ENCODE measurements around the gene TTC27.

The TTC27 gene

GRCh38 chr2:32668254-32668653 is 40.4 kb downstream of the TTC27 start:
- DNase-seq (ENCODE audit: low read depth in 2 of 2) = no peak

GRCh38 chr2:32671885-32672533 is 44.2 kb downstream of the TTC27 start:
- no peak for DNase-seq (ENCODE audit: low read depth in 2 of 2)

GRCh38 chr2:32678825-32679224 is 51.0 kb downstream of the TTC27 start:
- DNase-seq (ENCODE audit: low read depth in 2 of 2) = no peak

- no peak for DNase-seq (ENCODE audit: low read depth in 2 of 2)
These were observed 53.1 kb downstream of the TTC27 start for GRCh38 chr2:32680942-32681341.

- DNase-seq (ENCODE audit: low read depth in 2 of 2) = no peak
These were observed 55.8 kb downstream of the TTC27 start for GRCh38 chr2:32683520-32684086.

DNA sequence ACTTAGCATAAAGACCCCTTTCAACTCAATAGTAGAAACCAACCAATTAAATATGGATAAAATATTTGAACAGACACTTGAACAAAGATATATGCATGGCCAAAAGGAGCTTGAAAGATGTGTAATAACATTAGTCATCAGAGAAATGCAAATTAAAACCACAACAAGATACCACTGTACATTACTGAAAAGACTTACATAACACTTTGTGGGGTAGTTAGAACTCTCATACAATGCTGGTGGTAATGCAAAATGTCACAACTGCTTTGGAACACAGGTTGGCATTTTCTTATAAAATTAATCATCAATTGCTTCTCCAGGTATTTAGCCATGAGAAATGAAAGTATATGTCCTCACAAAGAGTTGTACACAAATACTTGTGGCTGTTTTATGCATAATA is 60.7 kb downstream of the TTC27 start:
- no peak for DNase-seq (ENCODE audit: low read depth in 2 of 2)

DNA sequence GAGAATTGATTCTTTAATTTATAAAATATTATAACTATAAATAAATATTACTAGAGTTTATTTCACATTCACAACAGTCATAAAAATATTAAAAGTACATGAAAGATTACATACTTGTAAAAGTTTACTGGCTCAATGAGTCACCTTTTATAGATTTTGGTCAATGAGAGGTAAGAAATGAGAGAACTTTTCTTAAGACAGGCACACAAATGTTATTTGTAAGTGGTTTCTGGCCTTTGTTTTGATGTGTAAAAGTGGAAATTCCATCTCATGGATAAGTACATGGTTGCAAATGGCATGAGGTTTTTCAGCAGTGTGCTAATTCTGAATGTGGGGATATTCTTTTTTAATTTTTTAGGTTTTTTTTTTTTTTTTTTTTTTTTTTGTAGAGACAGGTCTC is 63.8 kb downstream of the TTC27 start:
- DNase-seq (ENCODE audit: low read depth in 2 of 2) = no peak

GRCh38 chr2:32696439-32696838 is 68.6 kb downstream of the TTC27 start:
- no peak for DNase-seq (ENCODE audit: low read depth in 2 of 2)

- DNase-seq (ENCODE audit: low read depth in 2 of 2) = no peak
These were observed 69.3 kb downstream of the TTC27 start for GRCh38 chr2:32697156-32697555.

DNA sequence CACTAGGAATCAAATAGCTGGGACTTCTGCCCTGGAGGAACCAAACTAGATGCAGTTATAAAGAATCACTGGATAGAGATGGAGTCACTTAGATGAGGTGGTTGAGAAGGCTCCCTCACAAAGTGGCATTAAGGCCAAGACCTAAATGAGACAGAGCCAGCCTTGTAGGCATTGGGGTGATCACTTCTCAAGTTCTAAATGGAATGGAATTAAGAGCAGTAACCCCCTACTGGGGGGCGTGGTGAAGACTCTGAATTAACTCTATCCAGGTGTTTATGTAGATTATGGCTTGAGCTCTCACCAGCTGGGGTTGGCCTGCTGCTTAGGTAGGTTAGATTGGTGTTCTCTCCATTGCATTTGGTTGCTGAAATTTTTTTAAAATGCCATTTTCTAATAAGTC is 71.3 kb downstream of the TTC27 start:
- no peak for DNase-seq (ENCODE audit: low read depth in 2 of 2)

GRCh38 chr2:32701806-32702205 is 74.0 kb downstream of the TTC27 start:
- no peak for DNase-seq (ENCODE audit: low read depth in 2 of 2)

DNA sequence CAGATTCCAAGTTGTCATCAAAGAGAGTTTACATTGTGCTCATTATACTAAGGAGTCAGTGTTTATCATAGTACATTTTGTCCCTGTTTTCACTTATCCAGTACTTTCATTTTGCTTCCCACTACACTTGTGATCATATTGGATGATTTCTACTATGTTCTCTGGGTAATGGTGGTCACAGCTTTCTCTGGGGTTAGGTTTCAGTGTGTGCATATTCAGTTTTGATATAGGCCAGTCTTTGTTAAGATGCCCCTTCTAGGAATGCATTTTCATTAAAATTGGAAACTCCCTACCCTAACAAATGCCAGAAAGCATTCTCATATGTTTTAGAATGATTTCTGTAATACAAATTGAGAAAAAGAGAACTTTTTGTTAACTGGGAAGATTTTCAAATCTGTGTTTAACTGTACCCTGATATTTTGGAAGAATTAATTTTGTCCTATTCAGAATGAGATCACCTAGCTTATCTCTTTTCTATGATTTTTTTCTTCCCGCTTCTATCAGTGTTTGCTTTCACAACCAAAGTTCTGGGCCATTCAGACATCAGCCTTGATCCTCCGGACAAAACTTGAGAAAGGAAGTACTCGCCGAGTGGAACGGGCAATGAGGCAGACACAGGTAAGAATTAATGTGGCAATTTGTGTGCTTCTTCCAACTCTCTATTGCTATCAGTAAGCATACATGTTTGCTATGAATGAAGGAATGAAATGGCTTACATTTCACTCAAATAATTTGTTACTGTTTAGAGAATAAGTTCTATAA is 74.6 kb downstream of the TTC27 start:
- no peak for DNase-seq (ENCODE audit: low read depth in 2 of 2)

DNA sequence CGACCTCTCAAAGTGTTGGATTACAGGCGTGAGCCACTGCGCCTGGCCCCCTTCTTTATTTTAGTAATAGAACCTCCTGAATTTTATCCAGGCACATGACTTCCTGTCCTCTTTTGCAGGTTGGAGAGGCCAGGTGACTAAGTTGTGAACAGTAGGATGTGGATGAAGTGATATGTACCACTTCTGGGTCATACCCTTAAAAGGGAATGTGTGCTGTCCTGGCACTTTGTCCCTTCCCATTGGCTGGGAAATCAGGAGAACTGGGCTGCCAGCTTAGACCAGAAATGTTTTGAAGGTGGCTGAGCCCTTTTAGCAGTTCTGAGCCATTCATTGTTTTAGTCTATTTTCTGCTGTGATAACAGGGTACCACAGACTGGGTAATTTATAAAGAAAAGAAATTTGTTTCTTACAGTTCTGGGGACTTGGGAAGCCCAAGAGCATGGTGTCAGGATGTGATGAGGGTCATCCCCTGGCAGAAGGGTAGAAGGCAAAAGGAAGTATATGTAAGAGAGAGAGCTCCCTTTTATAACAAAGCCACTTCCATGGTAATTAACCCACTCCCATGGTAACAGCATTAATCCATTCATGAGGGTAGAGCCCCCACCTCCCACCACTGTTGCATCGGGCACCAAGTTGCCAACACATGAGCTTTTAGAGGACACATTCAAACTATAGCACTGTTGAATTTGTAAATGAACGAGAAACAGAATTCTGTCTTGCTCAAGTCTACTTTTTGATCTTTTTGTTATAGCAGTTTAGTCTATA is 79.1 kb downstream of the TTC27 start:
- DNase-seq (ENCODE audit: low read depth in 2 of 2) = no peak

DNA sequence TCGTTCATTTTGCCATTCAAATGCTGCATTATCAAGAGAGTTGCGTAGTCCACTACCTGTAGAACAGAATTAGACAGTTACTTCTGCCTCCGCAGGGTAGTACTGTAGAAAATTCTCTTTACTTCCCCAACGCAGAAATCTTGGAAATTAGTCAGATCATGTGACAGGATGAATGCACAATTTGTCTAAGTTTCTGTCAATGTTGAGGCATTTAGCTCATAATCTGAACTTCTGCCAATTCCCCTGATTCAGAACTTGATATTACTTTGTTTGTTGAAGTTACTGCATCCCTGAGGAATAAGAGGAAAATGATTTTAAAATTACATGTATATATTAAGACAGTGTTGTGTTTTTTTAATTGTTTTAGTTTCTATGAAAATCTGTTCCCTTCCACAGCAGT is 83.4 kb downstream of the TTC27 start:
- DNase-seq (ENCODE audit: low read depth in 2 of 2) = no peak

GRCh38 chr2:32711908-32712501 is 84.2 kb downstream of the TTC27 start:
- no peak for DNase-seq (ENCODE audit: low read depth in 2 of 2)

GRCh38 chr2:32712870-32713269 is 85.0 kb downstream of the TTC27 start:
- DNase-seq (ENCODE audit: low read depth in 2 of 2) = no peak

- DNase-seq (ENCODE audit: low read depth in 2 of 2) = no peak
These were observed 86.7 kb downstream of the TTC27 start for GRCh38 chr2:32714521-32714920.

GRCh38 chr2:32715391-32715841 is 87.6 kb downstream of the TTC27 start:
- no peak for DNase-seq (ENCODE audit: low read depth in 2 of 2)

DNA sequence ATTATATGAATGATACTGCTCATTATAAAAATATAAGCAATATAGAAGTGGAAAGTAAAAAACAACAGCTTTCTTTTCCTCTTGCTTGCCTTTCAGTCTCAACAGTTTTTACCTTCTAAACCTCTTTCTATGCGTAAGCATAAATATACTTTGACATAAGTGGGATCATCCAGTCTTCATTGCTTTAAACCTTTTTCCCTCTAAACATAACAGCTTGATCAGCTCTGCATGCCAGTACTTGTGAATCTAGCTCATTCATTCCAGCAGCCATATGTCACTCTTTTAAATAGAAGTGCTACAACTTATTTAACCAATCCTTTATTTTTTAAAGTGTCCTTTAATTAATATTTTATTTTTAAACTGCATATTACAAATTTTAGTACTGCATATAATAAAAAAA is 88.1 kb downstream of the TTC27 start:
- no peak for DNase-seq (ENCODE audit: low read depth in 2 of 2)

DNA sequence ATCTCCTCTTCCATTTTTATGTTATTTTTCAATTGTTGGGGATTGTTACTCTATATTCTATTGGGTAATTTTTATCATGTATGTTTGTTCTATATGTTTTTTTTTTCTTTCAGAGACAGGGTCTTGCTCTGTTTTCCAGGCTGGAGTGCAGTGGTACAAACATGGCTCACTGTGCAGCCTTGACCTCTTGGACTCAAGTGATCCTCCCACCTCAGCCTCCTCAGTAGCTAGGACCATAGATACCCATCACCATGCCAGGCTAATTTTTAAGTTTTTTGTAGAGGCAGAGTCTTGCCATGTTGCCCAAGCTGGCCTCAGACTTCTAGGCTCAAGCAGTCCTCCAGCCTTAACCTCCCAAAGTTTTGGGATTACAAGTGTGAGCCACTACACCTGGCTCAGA is 88.7 kb downstream of the TTC27 start:
- no peak for DNase-seq (ENCODE audit: low read depth in 2 of 2)

- DNase-seq (ENCODE audit: low read depth in 2 of 2) = no peak
These were observed 90.9 kb downstream of the TTC27 start for GRCh38 chr2:32718752-32719151.

- DNase-seq (ENCODE audit: low read depth in 2 of 2) = no peak
These were observed 91.6 kb downstream of the TTC27 start for GRCh38 chr2:32719430-32719829.

All from stimulated activated CD8-positive, alpha-beta memory T cell treated with anti-CD3 and anti-CD28 coated beads, Interleukin-2, amount 100 ng/mL, for 1 hour (primary cell).